OCI-LY1 (cell line): ENCODE measurements around the gene GFOD2.
"Not testable (repeated sequence)": the region's sequence is repeated elsewhere in the genome, so short reads cannot be mapped to it uniquely, and the experiment has no call there.

Source experiments
- H2AFZ ChIP-seq: fragments of 200-600 bp; sonication (generic), shearing (Covaris generic); 2 replicates; pipeline ENCODE4 v1.6.0; 2014; ENCODE audit warnings: antibody characterized with exemption, mild to moderate bottlenecking, low read length
- H3F3A ChIP-seq: fragments of 200-600 bp; sonication (generic), shearing (Covaris generic); 2 replicates; pipeline ENCODE4 v1.6.0; 2014; ENCODE audit warnings: mild to moderate bottlenecking, antibody characterized with exemption, low read length, moderate library complexity; ENCODE audit not compliant: insufficient read depth
- H3K27ac ChIP-seq: fragments of 200-600 bp; sonication (generic); 2 replicates; pipeline ENCODE4 v1.5.1; 2014; ENCODE audit warnings: low read length, mixed run types, mild to moderate bottlenecking, low read depth; ENCODE audit not compliant: poor library complexity, severe bottlenecking
- H3K27me3 ChIP-seq: fragments of 200-600 bp; sonication (generic); 2 replicates; pipeline ENCODE4 v1.6.0; 2014; ENCODE audit warnings: antibody characterized with exemption, mild to moderate bottlenecking, low read length, moderate library complexity; ENCODE audit not compliant: insufficient read depth
- H3K36me3 ChIP-seq: fragments of 200-600 bp; sonication (generic); 2 replicates; pipeline ENCODE4 v1.6.1; 2014; ENCODE audit warnings: mild to moderate bottlenecking, antibody characterized with exemption, low read length, moderate library complexity, mixed read lengths; ENCODE audit not compliant: insufficient read depth
- H3K4me1 ChIP-seq: fragments of 200-600 bp; sonication (generic); 2 replicates; pipeline ENCODE4 v1.5.1; 2014; ENCODE audit warnings: mild to moderate bottlenecking, low read length, moderate library complexity; ENCODE audit not compliant: insufficient read depth, severe bottlenecking
- H3K4me2 ChIP-seq: fragments of 200-600 bp; sonication (generic), shearing (Covaris generic); 2 replicates; pipeline ENCODE4 v1.6.1; 2014; ENCODE audit warnings: low read length
- H3K4me3 ChIP-seq: fragments of 200-600 bp; sonication (generic); 2 replicates; pipeline ENCODE4 v1.5.1; 2014; ENCODE audit warnings: low read length, low read depth, mild to moderate bottlenecking, mixed read lengths; ENCODE audit not compliant: poor library complexity, severe bottlenecking
- H3K79me2 ChIP-seq: fragments of 200-600 bp; shearing (Covaris generic); 2 replicates; pipeline ENCODE4 v1.6.1; 2016; ENCODE audit warnings: mixed run types, low read length, mixed read lengths; ENCODE audit not compliant: insufficient read depth
- H3K9ac ChIP-seq: fragments of 200-600 bp; sonication (generic), shearing (Covaris generic); 2 replicates; pipeline ENCODE4 v1.6.1; 2014; ENCODE audit warnings: mild to moderate bottlenecking, low read length, mixed read lengths
- H3K9me2 ChIP-seq: fragments of 200-600 bp; sonication (generic), shearing (Covaris generic); 2 replicates; pipeline ENCODE4 v1.6.1; 2014; ENCODE audit warnings: low read depth, mild to moderate bottlenecking, low read length, mixed read lengths
- H3K9me3 ChIP-seq: fragments of 200-600 bp; shearing (Covaris generic); 2 replicates; pipeline ENCODE4 v1.6.1; 2014; ENCODE audit warnings: low read length, mixed read lengths
- H4K20me1 ChIP-seq: fragments of 200-600 bp; sonication (generic), shearing (Covaris generic); 2 replicates; pipeline ENCODE4 v1.6.0; 2016; ENCODE audit warnings: mild to moderate bottlenecking, low read length; ENCODE audit not compliant: insufficient read depth
- EZH2 ChIP-seq: fragments of 200-600 bp; sonication (generic), shearing (Covaris generic); IDR thresholded peaks from 2 replicates; pipeline ENCODE4 v1.8.0; 2017; ENCODE audit warnings: borderline replicate concordance, mixed run types, mild to moderate bottlenecking, antibody characterized with exemption, low read length, moderate library complexity, mixed read lengths
- TF ChIP-seq, protein P1 (sequence below): fragments of 200-600 bp; sonication (generic), shearing (Covaris generic); IDR thresholded peaks from 2 replicates; pipeline ENCODE4 v1.5.1; 2017; ENCODE audit warnings: mild to moderate bottlenecking, antibody characterized with exemption, low read length, moderate library complexity, mixed read lengths

The GFOD2 gene

DNA sequence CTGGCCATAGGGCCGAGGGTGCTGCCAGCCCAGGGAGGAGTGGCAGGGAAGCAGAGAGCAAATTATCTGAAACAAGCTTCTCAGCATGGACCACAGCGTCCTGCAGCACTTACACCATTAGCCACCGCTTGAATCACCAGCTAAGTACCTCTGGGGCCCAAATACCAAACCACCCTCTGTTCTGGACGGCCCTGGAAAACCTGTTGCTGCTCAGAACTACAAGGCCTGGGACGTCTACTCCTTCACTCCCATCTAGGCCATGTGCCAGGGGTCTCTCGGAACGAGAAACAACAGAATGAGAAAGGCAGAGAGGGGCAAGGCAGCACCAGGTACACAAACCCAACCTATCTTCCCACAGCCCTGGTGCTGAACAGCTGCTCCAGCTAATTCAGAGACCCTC is 39.9 kb upstream of the GFOD2 start:
- no peaks in the 10 kb centered on the region for H3F3A ChIP-seq
- H3K79me2 ChIP-seq = no peaks in the 10 kb centered on the region
- peaks cover 16% of the 10 kb centered on the region for H3K4me1 ChIP-seq
- H3K36me3 ChIP-seq = no peaks in the 10 kb centered on the region; the same call in 1 of the 2 replicates
- no peaks in the 10 kb centered on the region for H3K9me2 ChIP-seq
- H4K20me1 ChIP-seq = no peaks in the 10 kb centered on the region
- H2AFZ ChIP-seq = no peak overlapping the region
- no peak overlapping the region for H3K9ac ChIP-seq
- TF ChIP-seq, protein P1, sequence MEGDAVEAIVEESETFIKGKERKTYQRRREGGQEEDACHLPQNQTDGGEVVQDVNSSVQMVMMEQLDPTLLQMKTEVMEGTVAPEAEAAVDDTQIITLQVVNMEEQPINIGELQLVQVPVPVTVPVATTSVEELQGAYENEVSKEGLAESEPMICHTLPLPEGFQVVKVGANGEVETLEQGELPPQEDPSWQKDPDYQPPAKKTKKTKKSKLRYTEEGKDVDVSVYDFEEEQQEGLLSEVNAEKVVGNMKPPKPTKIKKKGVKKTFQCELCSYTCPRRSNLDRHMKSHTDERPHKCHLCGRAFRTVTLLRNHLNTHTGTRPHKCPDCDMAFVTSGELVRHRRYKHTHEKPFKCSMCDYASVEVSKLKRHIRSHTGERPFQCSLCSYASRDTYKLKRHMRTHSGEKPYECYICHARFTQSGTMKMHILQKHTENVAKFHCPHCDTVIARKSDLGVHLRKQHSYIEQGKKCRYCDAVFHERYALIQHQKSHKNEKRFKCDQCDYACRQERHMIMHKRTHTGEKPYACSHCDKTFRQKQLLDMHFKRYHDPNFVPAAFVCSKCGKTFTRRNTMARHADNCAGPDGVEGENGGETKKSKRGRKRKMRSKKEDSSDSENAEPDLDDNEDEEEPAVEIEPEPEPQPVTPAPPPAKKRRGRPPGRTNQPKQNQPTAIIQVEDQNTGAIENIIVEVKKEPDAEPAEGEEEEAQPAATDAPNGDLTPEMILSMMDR = no peak
- no peak for TF ChIP-seq EZH2
- no peak overlapping the region for H3K4me2 ChIP-seq
- no peak overlapping the region for H3K27ac ChIP-seq
- no peak overlapping the region for H3K4me3 ChIP-seq
- H3K9me3 ChIP-seq = no peaks in the 10 kb centered on the region
- no peaks in the 10 kb centered on the region for H3K27me3 ChIP-seq

GRCh38 chr16:67758006-67758405 is 38.9 kb upstream of the GFOD2 start:
- no peaks in the 10 kb centered on the region for H3F3A ChIP-seq
- H3K27ac ChIP-seq = no peak overlapping the region
- peaks cover 16% of the 10 kb centered on the region for H3K4me1 ChIP-seq
- no peak overlapping the region for H2AFZ ChIP-seq
- H3K9me3 ChIP-seq = no peaks in the 10 kb centered on the region
- no peaks in the 10 kb centered on the region; the same call in 1 of the 2 replicates for H3K36me3 ChIP-seq
- H3K4me3 ChIP-seq = no peak overlapping the region
- H3K27me3 ChIP-seq = no peaks in the 10 kb centered on the region
- TF ChIP-seq EZH2 = no peak
- TF ChIP-seq, protein P1 = no peak
- H3K9me2 ChIP-seq = no peaks in the 10 kb centered on the region
- no peaks in the 10 kb centered on the region for H4K20me1 ChIP-seq
- H3K4me2 ChIP-seq = no peak overlapping the region
- H3K79me2 ChIP-seq = no peaks in the 10 kb centered on the region
- H3K9ac ChIP-seq = no peak overlapping the region

GRCh38 chr16:67752641-67753040 is 33.5 kb upstream of the GFOD2 start:
- Histone ChIP-seq H2AFZ (no peak overlapping the region), H3K4me2 (no peak overlapping the region), H3F3A (no peaks in the 10 kb centered on the region), H3K27me3 (no peaks in the 10 kb centered on the region), H3K36me3 (no peaks in the 10 kb centered on the region; the same call in 1 of the 2 replicates), H4K20me1 (no peaks in the 10 kb centered on the region), H3K9me3 (no peaks in the 10 kb centered on the region), H3K4me1 (peaks cover 28% of the 10 kb centered on the region), H3K9ac (no peak overlapping the region), H3K4me3 (no peak overlapping the region), H3K9me2 (no peaks in the 10 kb centered on the region), H3K79me2 (no peaks in the 10 kb centered on the region), H3K27ac (no peak overlapping the region)
- no peak for TF ChIP-seq EZH2

DNA sequence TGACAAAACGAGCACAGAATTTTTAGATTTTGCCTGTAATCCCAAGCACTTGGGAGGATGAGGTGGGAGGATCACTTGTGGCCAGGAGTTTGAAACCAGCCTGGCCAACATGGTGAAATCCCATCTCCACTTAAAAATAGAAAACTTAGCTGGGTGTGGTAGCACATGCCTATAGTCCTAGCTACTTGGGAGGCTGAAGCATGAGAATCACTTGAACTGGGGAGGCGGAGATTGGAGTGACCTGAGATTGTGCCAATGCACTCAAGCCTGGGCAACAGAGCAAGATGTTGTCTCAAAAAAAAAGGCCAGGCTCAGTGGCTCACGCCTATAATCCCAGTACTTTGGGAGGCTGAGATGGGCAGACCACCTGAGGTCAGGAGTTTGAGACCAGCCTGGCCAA is 32.2 kb upstream of the GFOD2 start:
- H3K4me3 ChIP-seq, H2AFZ ChIP-seq, H3K36me3 ChIP-seq, H3K79me2 ChIP-seq, H3K9me2 ChIP-seq, H3K9me3 ChIP-seq, H3K27ac ChIP-seq, H3K27me3 ChIP-seq, H3K4me2 ChIP-seq, H3K9ac ChIP-seq, H4K20me1 ChIP-seq, H3F3A ChIP-seq: not testable (repeated sequence)
- H3K4me1 ChIP-seq = peaks cover 28% of the 10 kb centered on the region
